Pancreas (tissue), 10 donors: ENCODE results near the gene PTGES2. TPM values are rescaled to one million over a fixed set of nuclear protein-coding genes. Genes with fewer than 3 reads are reported as not detected.
A peak's percentile ranks its signal among the peaks of the same experiment; 100 is the strongest.

Source experiments
- ATAC-seq, 4 donors: fragments of 200-7000 bp; cut with Tn5 transposase; one replicate each; pipeline versions ENCODE4 v1.8.0 to v1.9.1; 2020; ENCODE audit warnings: mild to moderate bottlenecking in 4 of 4, moderate library complexity in 4 of 4
- DNase-seq, 6 donors: peaks; one replicate each; pipeline ENCODE4 v3.0.0-alpha.2; 2020
- FAIRE-seq: peaks from 2 replicates; lab custom pipeline; 2012; peaks lifted over from hg19 to GRCh38; lab: Jason Lieb, UNC
- H3K27ac ChIP-seq, 4 donors: fragments of 200-600 bp; sonication (generic); 1 replicate in 3 of 4; 2 replicates in 1 of 4; pipeline versions ENCODE4 v1.5.0 to v1.8.0; 2020
- H3K27me3 ChIP-seq, 4 donors: fragments of 200-600 bp; one replicate each; pipeline ENCODE4 v1.8.0; 2021
- H3K36me3 ChIP-seq, 3 donors: fragments of 200-600 bp; sonication (generic) in 1 of 3; one replicate each; pipeline versions ENCODE4 v1.5.0 to v1.8.0; 2020 to 2021
- H3K4me1 ChIP-seq, 3 donors: fragments of 200-600 bp; one replicate each; pipeline ENCODE4 v1.8.0; 2021
- H3K4me3 ChIP-seq, 4 donors: fragments of 200-600 bp; sonication (generic) in 2 of 4; one replicate each; pipeline versions ENCODE4 v1.5.0 to v1.8.0; 2020 to 2021
- H3K9me3 ChIP-seq, 4 donors: fragments of 200-600 bp; one replicate each; pipeline ENCODE4 v1.8.0; 2021
- CTCF ChIP-seq, 4 donors: fragments of 200-600 bp; sonication (generic) in 3 of 4; IDR thresholded peaks; one replicate each; pipeline versions ENCODE4 v1.5.0 to v1.8.0; 2021; ENCODE audit warnings: antibody characterized with exemption in 4 of 4
- WGBS, 2 donors: extraction: QIAGEN DNeasy Blood & Tissue Kit; methylation state at CpG; one replicate each; pipeline ENCODE4 v1.1.7; 2013; 5-methylcytosine and 5-hydroxymethylcytosine counted together
- intact Hi-C, 3 donors: fragments of 100-400 bp; cut with DNase I; formaldehyde crosslinking; loops; one replicate each; pipeline versions ENCODE4 v1.11.1 to v1.14.2; 2022
- polyA plus RNA-seq, 2 donors: library from polyadenylated mRNA; stranded (reverse); fragments of 200-250 nt; gene quantifications; one replicate each; pipeline ENCODE4 v1.2.3, GENCODE V29; 2013
- total RNA-seq, 6 donors: library from RNA; stranded (reverse); fragmentation: NEBNext Ultra II Directional in 4 of 6; extraction: Animal tissue kit (Norgen Biotek cat#: 25700) in 4 of 6; gene quantifications; one replicate each; pipeline versions ENCODE4 v1.2.1 to v1.2.4, GENCODE V29; 2021 to 2023
- donor health status: healthy with polysubstance abuse.
- donor health status: DM: no; HTN: no; CAD: no; lungs with moderate emphysema.
- donor health status: DM: no; HTN: no; CAD: no.
- donor health status: control.
- donor health status: control.
- donor health status: Bipolar disorder and iron deficiency.
- donor health status: DM: yes; HTN: yes; CAD: no.
- donor health status: DM: no; HTN: no; CAD: no.
- donor health status: DM: no; HTN: no; CAD: no.
- donor health status: DM: yes; HTN: yes; CAD: no.

The PTGES2 gene
- total and polyA plus RNA-seq, 8 donors = 25.4 to 78.5 (median 38.4) TPM

GRCh38 chr9:128160603-128160987 lies 33.1 kb upstream of the PTGES2 start:
- no peak for TF ChIP-seq CTCF (IDR thresholded peaks at IDR 0.05)
- Histone ChIP-seq H3K4me3 (peak overlapping the region; percentile 45 to 77 (median 65)), H3K27me3 (no peaks in the 10 kb centered on the region), H3K9me3 (no peaks in the 10 kb centered on the region), H3K27ac (no peak overlapping the region), H3K36me3 (peaks cover 0 to 9% (median 0%) of the 10 kb centered on the region in 3 donors), H3K4me1 (peaks cover 0 to 13% (median 3%) of the 10 kb centered on the region in 3 donors)
- FAIRE-seq (no peak), DNase-seq (peak in 1 of 6 donors; percentile 29), ATAC-seq (peak; percentile 2 to 6 (median 4))
- 0 to 1% methylated on average over 17 to 23 of the region's 23 CpGs for WGBS, 2 donors
- intact Hi-C loops = no loop called here

GRCh38 chr9:128159784-128160602 lies 32.5 kb upstream of the PTGES2 start, which contains the start of gene BBLN:
Gene BBLN (plus strand): TSS chr9:128160265. CDS start chr9:128160408, 143 bp downstream.
- ATAC-seq (peak; percentile 90 to 94 (median 93)), FAIRE-seq (no peak), DNase-seq (peak; percentile 92 to 98 (median 96))
- peak within 1 kb of the TSS; percentile 45 to 77 (median 65) for H3K4me3 ChIP-seq
- intact Hi-C loops = no loop called here
- H3K36me3 ChIP-seq = peaks cover 0 to 5% (median 0%) of the 10 kb centered on the region in 3 donors
- peaks cover 0 to 13% (median 3%) of the 10 kb centered on the region in 3 donors for H3K4me1 ChIP-seq
- 0 to 1% methylated on average over 60 to 76 of the region's 77 CpGs for WGBS, 2 donors
- TF ChIP-seq CTCF (IDR thresholded peaks at IDR 0.05) = no peak
- H3K27ac ChIP-seq = peak within 1 kb of the TSS in 3 of 4 donors; percentile 23 to 66 (median 59)
- H3K27me3 ChIP-seq = no peaks in the 10 kb centered on the region
- H3K9me3 ChIP-seq = no peaks in the 10 kb centered on the region

GRCh38 chr9:128159522-128159783 lies 31.9 kb upstream of the PTGES2 start:
- H3K36me3 ChIP-seq = no peaks in the 10 kb centered on the region
- intact Hi-C loops = no loop called here
- no peak for DNase-seq
- no peaks in the 10 kb centered on the region for H3K9me3 ChIP-seq
- FAIRE-seq = no peak
- no peak for ATAC-seq
- H3K4me1 ChIP-seq = peaks cover 0 to 13% (median 3%) of the 10 kb centered on the region in 3 donors
- H3K27ac ChIP-seq = peak overlapping the region in 3 of 4 donors; percentile 23 to 66 (median 59)
- H3K27me3 ChIP-seq = no peaks in the 10 kb centered on the region
- H3K4me3 ChIP-seq = peak overlapping the region in 2 of 4 donors; percentile 63 to 77
- TF ChIP-seq CTCF (IDR thresholded peaks at IDR 0.05) = no peak
- 56% methylated on average over 11 of the region's 11 CpGs for WGBS, 2 donors

- Histone ChIP-seq H3K4me1 (peaks cover 0 to 3% (median 0%) of the 10 kb centered on the region in 3 donors), H3K36me3 (no peaks in the 10 kb centered on the region), H3K27ac (no peak overlapping the region), H3K4me3 (no peak overlapping the region), H3K27me3 (no peaks in the 10 kb centered on the region), H3K9me3 (no peaks in the 10 kb centered on the region)
- no peak for ATAC-seq
- TF ChIP-seq CTCF (IDR thresholded peaks at IDR 0.05) = no peak
- DNase-seq = peak in 3 of 6 donors; percentile 5 to 23 (median 15)
- no peak for FAIRE-seq
- WGBS, 2 donors = 72 to 85% methylated on average over 7 of the region's 7 CpGs
- intact Hi-C loops = no loop called here
Observed at GRCh38 chr9:128155736-128156500, 28.4 kb upstream of the PTGES2 start.
